Measurements from ENCODE around the gene BOD1.

The BOD1 gene

GRCh38 chr5:173565491-173566072 is 50.9 kb downstream of the BOD1 start:
- no peak for TF ChIP-seq CTCF (IDR thresholded peaks at IDR 0.05; ENCODE audit: extremely low read depth, insufficient read depth, missing control alignments)
- in situ Hi-C loops (cut with MboI; ENCODE audit: low pct_unique_long_range_greater_than_20kb, low sequenced_read_pairs, unreplicated experiment), result loop anchor here (25.0 kb wide), 1 partner anchor 278 kb away; no protein-coding TSS in a partner anchor
- DNase-seq (ENCODE audit: low spot score), result no peak

GRCh38 chr5:173564106-173564505 is 52.3 kb downstream of the BOD1 start:
- in situ Hi-C loops (cut with MboI; ENCODE audit: low pct_unique_long_range_greater_than_20kb, low sequenced_read_pairs, unreplicated experiment), result loop anchor here (25.0 kb wide), 1 partner anchor 277 kb away; no protein-coding TSS in a partner anchor
- no peak for TF ChIP-seq CTCF (IDR thresholded peaks at IDR 0.05; ENCODE audit: extremely low read depth, insufficient read depth, missing control alignments)
- no peak for DNase-seq (ENCODE audit: low spot score)

GRCh38 chr5:173563246-173563645 is 53.2 kb downstream of the BOD1 start:
- no peak for DNase-seq (ENCODE audit: low spot score)
- no peak for TF ChIP-seq CTCF (IDR thresholded peaks at IDR 0.05; ENCODE audit: extremely low read depth, insufficient read depth, missing control alignments)
- in situ Hi-C loops (cut with MboI; ENCODE audit: low pct_unique_long_range_greater_than_20kb, low sequenced_read_pairs, unreplicated experiment), result loop anchor here (25.0 kb wide), 1 partner anchor 276 kb away; no protein-coding TSS in a partner anchor

- no peak for TF ChIP-seq CTCF (IDR thresholded peaks at IDR 0.05; ENCODE audit: extremely low read depth, insufficient read depth, missing control alignments)
- in situ Hi-C loops (cut with MboI; ENCODE audit: low pct_unique_long_range_greater_than_20kb, low sequenced_read_pairs, unreplicated experiment), result loop anchor here (25.0 kb wide), 1 partner anchor 275 kb away; no protein-coding TSS in a partner anchor
- no peak for DNase-seq (ENCODE audit: low spot score)
Observed at GRCh38 chr5:173562451-173562850, 54.0 kb downstream of the BOD1 start.
